ENCODE results near the gene GSC2. TPM values are rescaled to one million over a fixed set of nuclear protein-coding genes. Genes with fewer than 3 reads are reported as not detected.
"Not testable (repeated sequence)": the region's sequence is repeated elsewhere in the genome, so short reads cannot be mapped to it uniquely, and the experiment has no call there.

The GSC2 gene
- total RNA-seq, 1 donor from 2014 or later: not detected

DNA sequence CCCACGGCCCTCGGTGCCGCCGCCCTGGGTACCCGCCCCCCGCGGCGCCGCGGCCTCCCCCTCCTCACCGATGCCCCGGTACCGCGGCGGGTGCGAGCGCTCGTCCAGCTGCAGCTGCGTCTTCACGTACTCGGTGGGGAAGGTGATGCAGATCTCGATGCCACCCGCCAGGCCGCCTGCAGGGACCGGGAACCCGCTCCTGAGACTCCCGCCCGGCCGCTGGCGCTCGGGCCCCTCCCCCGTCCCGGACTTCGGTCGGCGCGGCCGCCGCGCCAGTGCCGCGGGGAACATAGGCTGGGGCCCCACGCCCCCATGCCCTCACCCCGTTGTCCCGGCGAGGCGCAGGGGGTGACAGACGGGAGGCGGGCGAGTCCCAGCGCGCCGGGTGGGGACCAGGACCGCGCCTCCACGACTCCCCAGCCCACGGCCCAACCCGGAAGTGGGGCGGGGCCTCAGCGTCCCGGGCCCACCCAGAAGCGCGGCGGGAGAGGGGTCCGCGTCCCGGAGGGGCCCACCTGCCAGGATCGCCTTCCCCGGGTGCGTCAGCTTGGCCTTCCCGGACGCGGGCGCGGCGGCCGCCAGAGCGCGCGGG, 28.1 kb upstream of the GSC2 start:
- no peak for DNase-seq

DNA sequence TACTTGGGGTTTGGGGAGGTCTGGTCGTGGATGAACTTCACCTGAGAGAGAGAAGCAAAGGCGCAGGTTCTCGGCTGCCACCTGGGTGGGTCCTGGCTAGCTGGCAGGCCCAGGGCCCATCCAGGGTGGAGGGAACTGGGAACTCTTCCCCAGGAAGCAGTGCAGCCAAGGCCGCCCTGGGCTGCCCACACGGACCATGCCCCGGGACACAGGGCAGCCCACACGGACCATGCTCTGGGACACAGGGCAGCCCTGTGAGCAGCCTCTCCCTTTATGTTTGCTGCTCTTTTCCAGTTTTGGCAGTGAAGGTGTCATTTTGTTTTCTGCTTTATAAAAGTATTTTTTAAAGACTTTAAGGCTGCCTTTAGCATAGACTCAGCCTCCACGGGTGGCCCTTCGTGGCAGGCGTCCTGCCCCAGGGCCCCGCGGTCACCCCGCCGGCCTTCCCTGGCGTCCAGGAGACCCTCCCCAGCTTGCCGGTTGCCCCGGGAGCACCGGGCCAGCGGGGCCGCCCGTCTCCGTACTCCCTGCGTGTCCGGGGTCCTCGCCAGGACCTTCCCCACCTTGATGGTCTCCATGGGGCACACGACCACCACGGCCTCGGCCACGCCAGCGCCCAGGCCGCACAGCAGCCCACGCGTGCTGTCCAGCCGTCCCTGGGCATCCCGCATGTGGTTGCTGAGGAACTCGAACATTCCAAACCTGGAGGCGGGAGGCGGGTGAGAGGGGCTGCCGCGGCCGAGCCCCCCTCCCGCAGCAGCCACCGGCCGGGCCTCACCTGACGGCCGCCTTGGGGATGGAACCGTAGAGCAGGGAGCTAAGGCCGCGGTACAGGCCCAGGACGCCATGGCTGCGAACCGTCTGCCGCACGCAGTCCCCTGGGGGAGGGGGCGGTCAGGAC, 27.3 kb upstream of the GSC2 start:
- no peak for DNase-seq

DNA sequence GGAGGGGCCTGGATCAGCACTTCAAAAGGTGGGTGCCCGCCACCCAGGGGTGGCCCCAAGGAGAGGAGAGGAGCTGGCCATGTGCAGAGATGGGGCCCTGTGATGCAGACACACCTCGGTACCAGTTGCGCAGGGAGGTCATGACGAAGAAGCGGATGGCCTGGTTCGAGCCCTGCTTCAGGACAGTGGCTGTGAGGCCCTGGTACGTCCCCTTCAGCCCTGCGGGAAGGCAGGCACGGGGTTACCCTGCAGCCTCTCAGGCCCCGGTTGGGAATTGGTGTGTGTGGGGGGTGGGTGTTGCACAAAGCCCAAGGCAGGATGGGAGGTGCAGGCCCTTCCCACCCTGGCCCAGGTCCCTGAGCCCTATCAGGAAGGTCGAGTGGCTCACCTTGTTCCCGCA, 26.6 kb upstream of the GSC2 start:
- no peak for DNase-seq

DNA sequence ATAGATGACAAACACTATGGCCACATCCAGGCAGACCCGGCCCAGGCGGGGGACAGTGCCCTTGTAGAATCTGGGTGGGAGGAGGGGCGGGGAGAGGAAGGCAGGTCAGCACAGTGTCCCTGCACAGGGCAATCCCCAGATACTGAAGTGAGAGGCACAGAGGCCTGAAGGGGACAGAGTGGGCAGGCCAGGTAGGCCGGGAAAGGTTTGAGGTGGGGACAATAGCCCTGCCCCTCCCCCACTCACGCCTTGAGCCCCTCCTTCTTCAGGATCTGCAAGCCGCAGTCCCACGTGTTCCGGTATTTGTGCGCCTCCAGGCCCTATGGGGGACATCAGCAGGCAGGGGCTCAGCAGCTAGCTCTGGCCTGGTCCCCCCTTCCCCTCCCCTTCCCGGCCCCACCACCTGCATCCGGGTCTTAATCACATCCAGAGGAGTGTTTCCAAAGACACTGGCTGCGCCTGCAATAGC, 26.1 kb upstream of the GSC2 start:
- no peak for DNase-seq

DNA sequence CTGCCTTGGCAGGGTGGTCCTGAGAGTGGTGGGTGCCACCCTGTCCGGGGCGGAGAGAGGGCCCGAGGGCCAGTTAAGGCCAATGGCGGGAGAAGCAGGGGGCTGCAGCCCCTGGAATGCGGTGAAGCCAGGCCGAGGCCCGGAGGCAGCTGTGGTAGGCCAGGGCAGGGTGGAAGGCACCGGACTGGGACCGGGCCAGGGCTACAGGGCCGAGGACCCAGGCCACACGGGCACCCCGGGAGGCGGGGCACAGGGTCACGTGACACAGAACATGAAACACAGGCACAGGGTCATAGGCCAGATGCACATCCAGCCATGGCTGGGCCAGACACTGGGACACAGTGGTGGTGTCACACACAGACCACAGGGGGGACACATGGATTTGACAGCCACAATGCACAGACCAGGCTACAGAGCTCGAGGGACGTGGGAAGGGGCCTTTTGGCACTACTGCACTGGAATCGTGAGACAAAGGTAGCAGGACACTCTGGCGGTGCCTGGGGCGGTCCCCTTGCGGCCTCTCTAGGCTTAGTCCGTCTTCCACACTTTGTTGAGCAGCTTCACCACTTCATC, 25.6 kb upstream of the GSC2 start:
- DNase-seq: no peak

DNA sequence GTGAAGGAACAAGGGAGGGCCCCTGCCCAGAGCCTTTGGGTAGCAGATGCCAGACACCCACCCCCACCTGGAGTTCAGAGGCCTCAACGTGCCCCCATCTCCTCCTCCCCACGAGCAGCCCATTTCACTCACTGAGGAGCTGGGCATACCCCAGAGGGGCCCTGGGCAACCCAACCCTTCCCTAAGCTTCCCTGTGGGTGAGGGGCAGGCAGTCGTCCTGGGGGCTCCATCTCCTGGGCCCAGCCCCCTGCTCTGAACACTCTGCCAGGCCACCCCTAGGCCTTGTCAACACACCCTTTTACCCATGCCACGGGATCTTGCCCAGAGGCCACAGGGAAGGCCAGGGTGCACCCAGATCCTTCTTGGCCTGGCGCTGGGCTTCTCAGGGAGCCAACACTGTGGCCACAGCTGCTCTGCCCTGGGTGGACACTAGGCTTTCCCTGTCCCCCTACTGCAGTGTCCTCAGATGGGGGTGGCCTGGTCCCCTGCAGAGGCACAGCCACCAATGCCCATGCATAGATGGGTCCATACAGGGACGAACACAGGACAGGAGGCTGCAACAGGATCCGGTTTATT, 25.0 kb upstream of the GSC2 start:
- DNase-seq: no peak

DNA sequence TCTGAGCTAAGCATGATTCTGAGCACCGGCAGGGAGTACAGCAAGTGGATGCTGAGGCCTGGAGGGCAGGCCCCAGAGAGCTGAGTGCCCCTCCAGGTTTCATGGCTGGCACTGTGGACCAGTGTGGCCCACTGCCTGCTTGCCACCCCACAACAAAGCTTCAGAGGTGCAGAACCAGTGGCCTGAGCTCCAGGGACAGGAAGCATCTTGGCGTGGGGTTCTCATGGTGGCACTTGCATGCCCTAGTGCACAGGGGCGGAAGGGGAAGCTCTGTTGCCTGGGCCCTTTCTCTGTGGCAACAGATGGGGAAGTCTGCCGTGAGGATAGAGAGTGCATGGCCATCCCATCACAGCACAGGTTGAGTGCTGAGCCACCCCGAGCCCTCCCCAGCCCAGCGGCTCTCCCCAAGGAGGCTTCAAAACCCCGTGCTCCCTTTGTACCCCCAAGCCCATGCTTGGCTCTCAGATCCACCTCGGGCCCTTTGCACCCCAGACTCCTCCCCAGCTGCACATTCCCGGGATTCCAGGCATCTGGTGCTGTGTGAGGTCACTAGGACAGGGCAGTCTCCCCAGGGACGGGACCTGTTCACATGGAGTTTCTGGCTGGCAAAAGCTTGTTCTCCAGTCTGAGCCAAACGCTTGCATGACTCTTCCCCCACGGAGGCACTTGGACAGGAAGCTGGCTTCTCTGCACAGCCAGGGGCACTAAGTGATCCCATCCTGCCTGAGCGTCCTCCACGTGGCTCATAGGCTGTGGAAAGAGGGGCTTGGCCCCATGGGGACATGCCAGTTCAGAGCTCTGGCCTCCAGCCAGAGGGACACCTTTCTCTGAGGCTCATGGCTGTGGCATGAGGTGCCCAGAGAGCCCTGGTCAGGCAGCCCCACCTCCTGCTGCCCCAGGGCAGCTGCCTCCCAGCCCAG, 24.3 kb upstream of the GSC2 start:
- no peak for DNase-seq

DNA sequence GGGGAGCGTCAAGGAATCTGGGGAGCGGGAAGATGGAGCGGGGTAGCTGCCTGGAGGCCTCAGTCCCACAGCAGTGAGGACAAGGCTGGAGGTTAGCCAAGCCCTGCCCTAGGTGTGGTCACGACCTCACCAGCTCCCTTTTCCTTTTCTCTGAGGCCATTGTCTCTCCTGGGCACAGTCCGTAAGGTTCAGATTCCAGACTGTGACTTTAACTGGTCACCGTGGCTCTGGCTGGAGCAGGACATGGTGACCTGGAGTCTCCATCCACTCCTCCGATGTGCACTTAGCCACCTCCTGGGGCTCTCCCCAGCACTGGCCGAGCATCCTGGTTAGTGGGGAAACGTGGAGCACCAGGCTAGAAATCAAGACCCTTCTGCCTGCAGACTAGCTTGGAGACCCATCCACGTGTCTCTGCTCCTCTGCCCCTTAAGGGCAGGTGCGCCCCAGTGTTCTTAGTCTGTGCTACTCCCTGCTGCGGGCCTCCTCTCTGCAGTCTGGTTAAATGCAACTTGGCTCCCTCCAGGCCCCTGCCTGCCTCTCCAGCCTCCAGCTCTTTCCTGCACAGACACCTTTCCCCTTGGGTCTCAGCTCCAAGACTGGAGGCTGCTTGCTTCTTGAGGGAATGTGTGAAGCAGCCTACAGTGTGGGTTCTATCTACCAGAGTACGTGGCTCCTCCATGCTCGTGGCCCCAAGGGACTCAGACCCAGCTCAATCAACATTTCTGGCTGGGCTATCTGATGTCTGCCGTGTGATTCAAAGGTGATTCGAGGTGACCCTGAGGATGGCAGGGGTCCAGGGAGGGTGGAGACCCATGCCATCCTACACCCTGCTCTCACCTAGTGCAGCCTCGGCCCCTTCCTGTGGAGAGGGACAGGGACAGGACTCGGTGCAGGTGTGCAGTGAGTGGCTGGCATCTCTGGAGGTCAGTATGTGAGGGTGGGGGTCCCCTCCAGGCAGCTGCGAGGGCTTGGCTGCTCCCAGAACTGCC, 23.2 kb upstream of the GSC2 start:
- DNase-seq: no peak

DNA sequence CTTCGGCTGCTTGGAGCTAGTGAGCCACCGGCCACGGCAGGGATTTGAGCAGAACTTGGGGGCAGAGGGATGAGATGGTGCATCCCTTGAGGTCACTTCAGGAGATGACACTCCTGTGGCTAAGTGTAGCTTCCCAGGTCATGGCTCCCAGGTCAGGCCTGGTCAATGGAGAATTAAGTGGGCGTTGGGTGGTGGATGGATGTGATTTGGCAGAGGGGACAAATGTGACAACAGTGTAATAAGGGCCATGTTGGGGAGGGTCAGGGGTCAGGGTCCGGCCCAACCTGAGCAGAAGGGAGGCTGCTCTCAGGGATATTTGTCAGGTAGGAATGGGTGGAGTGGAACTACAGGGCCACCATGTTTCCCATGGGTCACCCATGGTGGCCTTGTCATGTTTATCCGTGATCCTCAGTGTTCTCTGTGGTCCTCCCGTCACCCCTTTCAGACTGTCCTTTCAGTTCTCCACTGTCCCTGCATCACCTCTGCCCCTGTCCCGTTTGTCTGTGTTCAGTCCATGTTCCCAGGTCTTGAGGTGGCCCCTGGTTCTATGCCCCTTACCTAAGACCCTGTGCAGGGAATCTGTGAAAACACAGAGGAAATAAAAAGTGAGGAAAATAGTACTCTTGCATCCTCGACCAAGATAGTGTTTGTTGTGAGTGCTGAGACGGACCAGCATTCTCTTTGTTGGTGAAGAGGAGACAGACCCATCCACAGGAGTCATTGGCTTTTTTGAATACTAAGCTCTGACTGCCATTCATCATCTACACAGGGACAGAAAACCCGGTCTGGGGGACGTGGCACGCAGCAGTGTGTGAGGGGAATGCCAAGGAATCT, 22.3 kb upstream of the GSC2 start:
- no peak for DNase-seq

DNA sequence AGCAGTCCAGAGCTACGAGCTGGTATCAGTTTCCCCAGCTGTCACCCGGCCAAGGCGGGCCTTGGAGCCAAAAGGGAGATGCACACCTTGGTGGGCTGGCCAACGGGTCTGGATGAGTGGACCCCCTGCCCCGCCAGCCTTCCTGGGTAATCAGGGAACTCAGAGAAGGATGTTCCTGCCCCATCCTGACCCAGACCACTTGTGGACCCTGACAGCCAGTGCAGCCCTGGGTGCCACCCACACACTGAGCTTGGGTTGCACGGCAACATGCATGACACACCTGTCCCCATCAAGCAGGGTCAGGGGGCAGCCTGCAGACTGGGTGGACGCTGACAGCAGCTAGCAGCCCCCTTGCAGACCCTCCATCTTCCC, 19.8 kb upstream of the GSC2 start:
- no peak for DNase-seq

DNA sequence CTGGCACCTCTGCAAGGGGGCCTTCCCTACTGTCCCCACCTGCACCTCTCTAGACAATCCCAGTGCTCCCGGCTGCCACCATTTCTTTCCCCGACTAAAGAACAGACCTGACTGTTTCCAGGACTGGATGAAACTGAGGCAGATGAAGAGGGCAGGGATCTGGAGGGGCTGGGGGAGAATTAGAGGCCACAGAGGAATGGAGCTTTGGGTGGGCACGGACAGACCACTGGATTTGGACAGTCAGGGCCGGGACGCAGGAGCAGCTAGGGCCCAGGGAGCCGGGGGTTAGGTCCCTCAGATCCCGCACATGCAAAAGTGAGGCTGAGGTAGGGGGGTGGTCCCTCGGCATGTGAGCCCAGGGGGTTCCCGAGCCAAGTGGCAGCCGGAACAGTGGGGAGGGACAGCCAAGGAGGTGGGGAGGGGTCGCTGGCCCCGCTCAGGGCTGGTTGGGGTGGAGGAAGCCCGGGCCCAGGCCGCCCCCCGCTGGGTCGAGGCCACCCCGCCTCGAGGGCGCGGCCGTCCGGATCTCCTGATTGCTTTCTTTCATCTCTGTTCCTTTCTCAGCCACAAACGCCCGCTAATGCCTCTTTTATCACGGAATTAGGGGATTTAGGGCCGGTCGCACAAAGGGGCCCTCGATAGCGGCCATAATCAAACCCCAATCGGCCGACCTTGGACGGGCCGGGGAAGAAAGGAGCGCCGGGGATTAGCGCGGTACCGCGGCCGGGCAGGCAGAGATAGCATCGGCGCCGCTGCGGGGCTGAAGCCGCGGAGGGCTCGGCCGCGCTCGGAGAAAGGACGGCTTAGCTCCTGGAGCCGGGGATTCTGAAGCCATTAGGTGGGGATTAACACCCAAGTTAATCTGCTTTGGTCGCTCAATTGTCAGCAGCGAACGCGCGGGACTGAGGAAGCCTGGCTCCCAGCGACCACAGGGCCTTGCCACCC, 19.2 kb upstream of the GSC2 start:
- no peak for DNase-seq

DNA sequence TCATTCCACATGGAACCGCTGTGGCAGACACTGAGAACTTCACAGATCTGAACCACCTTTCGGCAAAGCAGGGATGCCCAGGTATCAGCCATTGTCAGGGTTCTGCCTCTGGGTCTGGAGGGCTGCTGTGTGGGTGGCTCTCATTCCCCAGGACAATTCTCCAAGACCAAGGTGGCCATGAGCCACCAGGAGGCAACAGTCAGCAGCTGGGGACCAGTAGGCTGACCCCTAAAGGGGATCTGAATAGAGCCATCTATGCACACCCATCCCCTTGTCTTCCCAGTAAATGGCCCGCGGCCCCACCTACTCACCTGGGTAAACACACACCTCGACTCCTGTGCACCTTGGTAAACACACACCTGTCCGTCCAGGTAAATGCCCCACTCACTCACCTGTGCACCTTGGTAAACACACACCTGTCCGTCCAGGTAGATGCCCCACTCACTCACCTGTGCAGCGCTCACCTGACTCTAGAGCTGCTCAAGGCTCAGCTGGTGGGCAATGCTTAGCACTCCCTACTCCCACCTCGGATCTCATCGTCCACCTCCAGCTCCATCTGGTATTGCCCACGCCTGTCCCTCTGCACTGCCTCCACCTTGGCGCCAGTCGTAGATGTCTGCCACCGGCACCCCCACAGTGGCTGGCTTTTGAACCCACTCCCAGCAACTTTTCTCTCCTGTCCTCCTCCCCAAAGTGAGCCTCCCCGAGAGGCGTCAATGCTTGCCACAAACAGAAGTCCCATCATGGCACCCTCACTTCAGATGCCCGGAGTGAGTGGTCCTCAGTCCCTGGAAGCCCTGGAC, 18.2 kb upstream of the GSC2 start:
- DNase-seq: no peak

DNA sequence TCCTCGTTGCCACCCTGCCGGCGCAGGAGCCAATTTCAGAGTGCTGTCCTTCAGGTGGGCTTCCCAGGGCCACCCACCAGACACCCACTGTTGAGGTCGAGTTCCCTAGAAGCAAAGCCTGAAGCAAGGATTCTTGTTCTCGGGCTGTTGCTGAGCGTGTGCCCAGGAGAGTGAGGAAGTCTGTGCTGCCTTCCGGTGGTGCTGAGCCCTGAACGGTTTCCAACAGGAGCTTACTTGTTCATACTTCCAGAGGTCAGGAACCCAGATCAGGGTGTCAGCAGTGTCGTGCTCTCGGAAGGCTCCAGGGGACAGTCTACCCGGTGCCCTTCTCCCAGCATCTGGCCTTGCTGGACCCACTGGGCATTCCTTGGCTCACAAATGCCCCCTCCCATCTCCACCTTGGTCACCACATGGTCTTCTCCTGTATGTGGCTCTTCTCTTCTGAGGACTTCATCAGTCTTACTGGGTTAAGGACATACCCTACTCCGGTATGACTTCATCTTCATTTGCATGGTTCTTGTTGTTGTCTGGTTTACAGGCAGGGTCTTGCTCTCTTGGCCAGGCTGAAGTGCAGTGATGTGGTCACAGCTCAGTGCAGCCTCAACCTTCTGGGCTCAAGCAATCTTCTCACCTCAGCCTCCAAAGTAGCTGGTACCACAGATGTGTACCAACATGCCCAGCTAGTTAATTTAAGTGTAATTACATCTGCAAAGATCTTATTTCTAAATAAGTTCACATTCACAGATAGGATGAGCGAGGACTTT, 17.2 kb upstream of the GSC2 start:
- DNase-seq: no peak

DNA sequence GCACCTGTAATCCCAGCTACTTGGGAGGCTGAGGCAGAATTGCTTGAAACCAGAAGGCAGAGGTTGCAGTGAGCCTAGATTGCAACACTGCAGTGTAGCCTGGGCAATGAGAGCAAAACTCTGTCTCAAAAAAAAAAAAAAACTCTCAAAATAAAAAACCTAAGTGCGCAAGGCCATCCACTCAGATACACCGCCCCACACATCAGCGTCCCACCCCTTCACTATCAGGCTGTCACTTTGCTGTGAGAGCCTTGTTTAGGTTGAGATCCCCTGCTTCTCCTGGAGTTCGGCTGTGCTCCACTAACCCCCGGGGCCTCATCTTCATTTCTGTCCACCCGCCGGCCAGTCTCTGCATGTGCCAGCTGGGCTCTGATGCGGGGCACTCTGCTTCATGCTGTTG, 16.3 kb upstream of the GSC2 start:
- DNase-seq: no peak

DNA sequence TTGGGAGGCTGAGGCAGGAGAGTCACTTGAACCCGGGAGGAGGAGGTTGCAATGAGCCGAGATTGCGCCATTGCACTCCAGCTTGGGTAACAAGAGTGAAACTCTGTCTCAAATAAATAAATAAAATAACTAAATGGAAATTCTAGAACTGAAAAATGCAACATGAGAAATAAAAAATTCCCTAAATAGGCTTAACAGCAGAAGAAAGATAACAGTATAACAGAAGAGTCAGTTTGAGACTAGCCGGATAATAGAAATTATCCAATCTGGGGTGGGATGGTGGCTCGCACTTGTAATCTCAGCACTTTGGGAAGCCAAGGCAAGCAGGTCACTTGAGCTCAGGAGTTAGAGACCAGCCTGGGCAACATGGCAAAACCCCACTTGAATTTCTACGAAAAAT, 14.3 kb upstream of the GSC2 start:
- no peak for DNase-seq

DNA sequence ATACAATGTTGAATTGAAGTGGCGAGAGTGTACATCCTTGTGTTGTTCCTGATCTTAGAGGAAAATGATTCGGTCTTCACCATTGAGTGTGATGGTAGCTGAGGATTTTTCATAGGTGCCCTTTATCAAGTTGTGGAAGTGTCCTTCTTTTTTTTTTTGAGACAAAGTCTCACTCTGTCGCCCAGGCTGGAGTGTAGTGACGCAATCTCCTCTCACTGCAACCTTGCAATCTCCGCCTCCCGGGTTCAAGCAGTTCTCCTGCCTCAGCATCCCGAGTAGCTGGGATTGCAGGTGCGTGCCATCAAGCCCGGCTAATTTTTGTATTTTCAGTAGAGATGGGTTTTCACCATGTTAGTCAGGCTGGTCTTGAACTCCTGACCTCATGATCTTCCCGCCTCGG, 8.6 kb upstream of the GSC2 start:
- DNase-seq: not testable (repeated sequence)

DNA sequence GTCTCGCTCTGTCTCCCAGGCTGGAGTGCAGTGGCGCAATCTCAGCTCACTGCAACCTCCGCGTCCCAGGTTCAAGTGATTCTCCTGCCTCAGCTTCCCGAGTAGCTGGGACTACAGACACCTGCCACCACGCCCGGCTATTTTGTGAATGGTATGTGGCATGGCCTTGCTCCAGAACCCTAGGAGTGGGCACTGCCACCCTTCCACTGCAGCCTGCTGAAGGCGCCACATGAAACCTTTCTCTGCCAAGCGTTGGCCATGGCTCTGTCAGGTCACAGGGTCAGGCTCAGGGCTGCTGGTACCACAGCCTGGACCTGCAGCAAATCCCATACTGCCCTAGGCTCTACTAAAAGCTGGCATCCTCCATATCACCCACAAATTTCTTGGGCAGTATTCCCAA, 6.0 kb upstream of the GSC2 start:
- not testable (repeated sequence) for DNase-seq

Measured in occipital lobe (tissue), 2 donors.